ENCODE results near the gene CALHM4.

CALHM4 gene

DNA sequence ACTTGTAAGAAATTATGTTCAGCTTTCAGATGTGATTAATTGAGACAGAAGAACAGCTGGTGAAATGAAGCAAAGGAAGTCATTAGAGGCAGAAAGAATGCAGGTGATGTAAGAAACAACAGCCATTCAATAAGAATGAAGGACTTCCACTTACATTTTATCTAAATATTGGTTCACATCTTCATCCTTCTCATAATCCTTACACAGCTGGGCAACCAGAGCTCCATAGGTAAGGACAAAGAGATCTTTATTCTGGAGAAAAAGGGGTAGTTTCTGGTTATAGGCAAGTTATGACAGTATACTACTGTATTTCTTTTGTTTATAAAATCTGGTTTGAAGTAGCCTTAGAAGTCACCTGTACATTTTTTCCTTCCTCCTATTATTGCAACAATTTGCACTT, 10.4 kb upstream of the CALHM4 start:
- no peak for DNase-seq

DNA sequence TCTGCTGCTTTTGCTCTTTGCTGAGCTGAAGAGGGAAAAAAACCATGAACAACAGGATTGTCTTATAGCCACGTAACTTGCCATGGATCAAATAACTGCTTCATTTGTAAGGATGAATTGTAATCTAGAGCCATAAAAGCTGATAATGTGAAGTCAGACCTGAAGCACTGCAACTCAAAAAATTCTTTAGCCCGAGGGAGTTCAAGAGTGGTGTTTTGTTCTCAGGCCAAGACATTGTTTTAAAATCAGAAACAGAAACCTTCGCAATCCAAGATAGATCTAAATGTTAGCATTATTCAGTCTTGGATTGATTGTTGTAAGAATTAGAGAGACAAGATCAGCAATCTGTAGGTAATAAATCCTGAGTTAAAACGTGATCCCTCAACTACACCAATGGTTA, 7.9 kb upstream of the CALHM4 start, which contains the start of gene TRAPPC3L:
Gene TRAPPC3L, minus strand, starts transcription at position 34 of the 400 bp plus-strand sequence. CDS start 170 bp downstream, outside the sequence.
- DNase-seq, result no peak

DNA sequence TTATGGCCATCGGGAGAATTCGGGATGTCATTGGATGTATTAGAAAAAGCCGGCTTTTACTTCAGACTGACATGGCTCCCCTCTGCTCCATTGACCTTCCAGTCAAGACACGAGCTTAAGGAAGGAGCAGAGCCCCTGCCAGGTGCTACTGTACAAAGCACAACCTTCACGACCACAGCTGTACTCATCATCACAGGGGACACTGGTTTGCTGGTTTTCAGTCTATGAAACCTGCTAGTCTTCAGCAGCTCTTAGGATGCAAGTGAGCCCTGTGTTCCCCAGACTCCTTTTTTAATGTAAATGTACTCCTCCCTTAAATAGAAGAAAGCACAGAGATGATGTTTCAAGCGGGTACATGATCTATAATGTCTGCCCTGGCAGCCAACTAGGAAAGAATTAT, 6.2 kb upstream of the CALHM4 start:
- DNase-seq, result no peak

GRCh38 chr6:116550796-116551195, 2.8 kb upstream of the CALHM4 start:
- no peak for DNase-seq

DNA sequence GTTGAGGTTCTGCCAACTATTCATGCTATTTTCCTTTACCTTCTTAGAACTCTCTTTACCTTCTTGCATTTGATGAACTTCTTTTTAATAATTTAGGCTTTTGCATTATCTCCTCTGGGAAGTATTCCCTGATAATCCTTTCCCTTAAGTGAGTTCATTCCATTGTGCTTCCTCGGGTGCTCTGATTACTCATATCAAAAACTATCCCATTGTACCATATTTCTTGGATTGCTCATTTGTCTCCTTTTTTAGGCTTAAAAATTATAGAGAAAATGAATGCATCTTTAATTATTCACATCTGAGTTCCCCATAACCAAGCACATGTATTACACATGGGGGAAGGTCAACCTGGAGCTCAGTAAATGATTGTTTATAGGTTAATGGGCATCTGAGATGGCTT, 2.5 kb downstream of the CALHM4 start:
- peak; percentile 75 for DNase-seq

GRCh38 chr6:116556814-116557415, 3.4 kb downstream of the CALHM4 start:
- DNase-seq, result no peak

DNA sequence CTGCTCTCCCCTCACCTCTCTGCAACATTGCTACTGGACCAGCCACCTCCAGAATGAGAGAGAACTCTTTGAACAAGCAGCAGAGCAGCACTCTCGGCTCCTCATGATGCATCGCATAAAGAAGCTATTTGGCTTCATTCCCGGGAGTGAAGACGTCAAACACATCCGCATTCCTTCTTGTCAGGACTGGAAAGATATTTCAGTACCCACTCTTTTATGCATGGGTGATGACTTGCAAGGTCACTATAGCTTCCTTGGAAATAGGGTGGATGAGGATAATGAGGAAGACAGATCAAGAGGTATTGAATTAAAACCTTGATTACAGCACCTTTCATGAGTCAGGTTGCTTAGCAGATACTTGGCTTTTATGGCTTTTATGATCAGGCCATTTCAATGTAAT, 4.3 kb downstream of the CALHM4 start:
- DNase-seq, result peak; percentile 89

DNA sequence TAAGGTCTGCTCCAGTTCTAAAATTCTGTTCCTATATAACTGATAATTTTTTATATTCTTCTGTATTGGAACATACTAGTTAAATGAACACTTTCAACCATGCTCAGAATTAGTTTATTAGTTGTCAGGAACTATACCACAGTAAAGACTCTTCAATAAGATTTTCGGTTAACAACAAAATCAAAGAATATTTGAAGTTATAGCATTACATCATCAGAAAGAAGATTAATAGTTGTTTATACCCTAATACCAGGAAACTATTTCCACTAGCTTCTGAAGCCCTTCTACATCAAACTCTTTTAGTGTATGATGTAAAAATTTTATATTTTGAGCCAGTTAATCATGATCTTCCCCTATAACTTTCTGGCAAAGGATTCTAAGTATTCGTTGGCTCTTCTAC, 6.6 kb downstream of the CALHM4 start:
- no peak for DNase-seq

DNA sequence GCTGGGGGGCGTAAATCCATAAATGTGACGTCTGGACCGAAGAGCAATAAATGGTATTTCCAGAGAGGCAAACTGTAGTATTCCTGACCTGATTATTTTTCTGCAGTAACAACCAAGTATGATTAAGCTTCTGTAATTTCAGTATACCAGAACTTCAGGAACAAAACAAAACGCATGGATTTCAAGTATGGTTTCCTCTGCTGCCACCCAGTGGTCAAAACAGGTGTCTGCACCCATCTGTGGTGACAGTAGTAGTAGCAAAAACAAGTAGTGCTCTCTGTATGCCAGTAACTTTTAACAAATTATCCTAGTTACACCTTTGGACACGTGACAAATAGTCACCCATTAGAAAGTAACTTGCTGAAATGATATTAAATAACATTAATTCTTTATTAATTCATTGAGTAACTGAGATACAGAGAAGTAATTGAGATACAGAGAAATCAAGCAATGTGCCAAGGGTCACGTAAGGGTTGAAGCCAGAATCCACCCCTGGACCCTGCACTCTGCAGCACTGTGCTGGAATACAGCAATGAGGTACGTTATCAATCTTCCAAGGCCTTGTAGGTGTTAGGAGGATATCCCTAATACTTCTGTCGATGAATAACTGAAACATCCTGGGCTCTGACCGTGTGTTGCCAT, 7.9 kb downstream of the CALHM4 start:
- DNase-seq, result peak; percentile 78

DNA sequence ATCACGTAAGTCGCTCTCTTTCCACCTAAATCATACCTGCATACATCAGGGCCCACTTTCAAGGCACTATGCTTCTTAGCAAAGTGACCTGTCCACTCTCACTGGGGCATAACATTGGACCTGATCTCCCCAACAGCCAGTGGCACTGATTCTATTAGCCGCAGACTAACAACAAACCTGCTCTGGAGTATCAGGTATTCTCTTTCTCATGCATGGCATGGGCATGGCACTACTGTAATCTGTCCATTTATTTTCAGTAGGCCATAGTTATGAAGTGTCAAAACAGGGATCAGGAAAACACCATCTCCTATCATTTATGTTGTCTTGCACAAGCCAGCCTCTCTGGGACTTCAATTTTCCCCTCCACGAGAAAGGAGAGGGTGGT, 8.5 kb downstream of the CALHM4 start:
- no peak for DNase-seq

GRCh38 chr6:116562614-116563013, 9.1 kb downstream of the CALHM4 start:
- DNase-seq, result no peak

DNA sequence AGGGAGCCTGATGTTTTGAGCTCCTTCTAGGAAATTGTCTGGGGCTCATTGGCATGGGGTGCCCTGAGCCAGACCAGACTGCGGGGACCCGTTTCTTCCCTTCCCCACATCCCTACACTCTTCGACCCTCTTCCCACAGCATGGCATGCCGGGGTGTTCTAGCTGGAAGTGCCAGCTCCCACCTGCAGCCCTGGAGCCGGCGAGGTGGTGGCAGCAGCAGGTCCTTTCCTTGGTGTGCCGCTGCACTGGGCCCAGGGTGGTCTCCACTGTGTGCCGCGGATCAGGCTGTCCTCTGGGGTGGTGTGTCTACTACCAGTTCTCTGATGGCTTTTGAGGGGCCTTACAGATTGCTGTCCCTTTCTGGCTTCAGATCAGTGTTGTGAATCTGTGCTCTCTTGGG, 10.3 kb downstream of the CALHM4 start:
- no peak for DNase-seq

DNA sequence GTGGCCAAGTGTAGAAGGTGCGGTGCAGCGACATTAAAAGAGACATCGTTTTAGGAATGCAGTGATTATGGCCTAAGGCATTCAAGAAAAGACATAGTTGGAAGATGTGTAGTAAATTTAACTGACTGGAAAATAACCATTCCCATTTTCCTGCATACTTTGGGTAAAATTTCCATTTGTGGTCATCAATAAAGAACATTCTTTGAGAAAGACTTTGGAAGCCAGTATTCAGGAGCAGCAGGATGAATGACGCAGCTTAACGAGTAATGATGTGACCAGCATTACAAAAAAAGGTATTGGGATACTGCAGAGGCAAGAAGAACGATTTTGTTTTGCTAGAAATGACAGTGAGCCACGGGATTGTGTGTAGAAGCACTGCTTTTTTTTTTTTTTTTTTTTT, 10.8 kb downstream of the CALHM4 start:
- DNase-seq, result no peak

GRCh38 chr6:116564921-116565872, 11.6 kb downstream of the CALHM4 start:
- DNase-seq, result no peak

- no peak for DNase-seq
Measured at GRCh38 chr6:116568111-116568510, 14.6 kb downstream of the CALHM4 start.

GRCh38 chr6:116568821-116569755, 15.5 kb downstream of the CALHM4 start:
- no peak for DNase-seq

- peak; percentile 98 for DNase-seq
Measured at GRCh38 chr6:116570856-116571682, 17.5 kb downstream of the CALHM4 start, which contains the start of gene RWDD1. Gene RWDD1 (plus strand): TSS chr6:116571504. CDS start chr6:116571583, 79 bp downstream.

- DNase-seq, result no peak
Measured at GRCh38 chr6:116571683-116572000, 18.1 kb downstream of the CALHM4 start.

GRCh38 chr6:116572162-116572561, 18.6 kb downstream of the CALHM4 start:
- DNase-seq, result no peak

GRCh38 chr6:116575227-116575626, 21.7 kb downstream of the CALHM4 start:
- DNase-seq, result no peak

- no peak for DNase-seq
Measured at GRCh38 chr6:116577486-116577885, 23.9 kb downstream of the CALHM4 start.

DNA sequence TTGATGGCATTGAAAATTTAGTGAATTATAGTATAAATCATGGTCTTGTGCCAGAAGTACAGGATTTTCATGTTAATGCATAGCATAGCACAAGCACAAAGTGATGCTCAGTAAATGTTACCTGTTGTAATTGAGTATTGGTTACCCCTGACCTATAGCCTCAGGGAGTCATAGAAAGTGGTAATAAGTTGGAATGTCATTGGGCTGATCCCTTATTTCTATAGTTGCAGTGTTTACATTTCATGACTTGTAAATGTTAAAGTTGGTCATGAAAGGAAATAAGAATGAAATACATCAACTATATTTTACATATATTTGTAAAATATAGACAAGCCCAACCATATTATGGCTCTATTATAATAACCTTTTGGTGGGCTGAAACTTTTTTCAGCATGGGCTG, 24.8 kb downstream of the CALHM4 start:
- no peak for DNase-seq

All from kidney glomerular epithelial cell (primary cell).